Measurements from ENCODE around the gene ZC3H4. TPM values are rescaled to one million over a fixed set of nuclear protein-coding genes. Genes with fewer than 3 reads are reported as not detected.

Gene ZC3H4
- total RNA-seq, 2 experiments from 2014 or later: 68.5 to 70.2 TPM

GRCh38 chr19:47021536-47022139, 91.9 kb downstream of the ZC3H4 start:
- ATAC-seq: no peak
- Mint-ChIP-seq H3K9me3 (no peaks in the 10 kb centered on the region), H3K36me3 (ENCODE audit: low read depth) (no peaks in the 10 kb centered on the region), H3K27me3 (peaks cover 52% of the 10 kb centered on the region), H3K4me3 (no peak overlapping the region), H3K4me1 (ENCODE audit: low read depth) (peaks cover 8% of the 10 kb centered on the region), H3K27ac (no peak overlapping the region)
- no peak for DNase-seq
- ChIA-PET POLR2A (interaction anchor here (0.5 to 1.7 kb wide), 3 partner anchors 15 to 143 kb away, joined by 3 to 4 read pairs (median 3); no protein-coding TSS in a partner anchor), CTCF (interaction anchor here (1.1 to 6.6 kb wide), 3 partner anchors 8 to 94 kb away, joined by 3 to 60 read pairs (median 12); no protein-coding TSS in a partner anchor)
- no peak for TF ChIP-seq CTCF (IDR thresholded peaks at IDR 0.05)
- intact Hi-C loops (cut with micrococcal nuclease): no loop called here

- DNase-seq (no peak), ATAC-seq (peak; percentile 31)
- H3K9me3 Mint-ChIP-seq: no peaks in the 10 kb centered on the region
- POLR2A ChIA-PET: interaction anchor here (0.5 to 0.6 kb wide), 2 partner anchors 161 to 251 kb away, joined by 3 read pairs; no protein-coding TSS in a partner anchor
- TF ChIP-seq CTCF (IDR thresholded peaks at IDR 0.05): no peak
- CTCF ChIA-PET: interaction anchor here (1.1 to 6.6 kb wide), 2 partner anchors 8 to 94 kb away, joined by 3 to 60 read pairs; no protein-coding TSS in a partner anchor
- intact Hi-C loops (cut with micrococcal nuclease): no loop called here
- H3K4me1 Mint-ChIP-seq (ENCODE audit: low read depth): peaks cover 8% of the 10 kb centered on the region
- H3K27me3 Mint-ChIP-seq: peaks cover 46% of the 10 kb centered on the region
- no peaks in the 10 kb centered on the region for H3K36me3 Mint-ChIP-seq (ENCODE audit: low read depth)
- H3K4me3 Mint-ChIP-seq: peak overlapping the region; percentile 44
- H3K27ac Mint-ChIP-seq: no peak overlapping the region
These were observed 92.5 kb downstream of the ZC3H4 start for GRCh38 chr19:47020992-47021496.

GRCh38 chr19:47020132-47020805, 93.3 kb downstream of the ZC3H4 start:
- no peak overlapping the region for H3K4me3 Mint-ChIP-seq
- ATAC-seq: peak; percentile 34
- no peaks in the 10 kb centered on the region for H3K9me3 Mint-ChIP-seq
- H3K4me1 Mint-ChIP-seq (ENCODE audit: low read depth): peaks cover 8% of the 10 kb centered on the region
- H3K36me3 Mint-ChIP-seq (ENCODE audit: low read depth): no peaks in the 10 kb centered on the region
- no peak for DNase-seq
- ChIA-PET CTCF (interaction anchor here (1.1 to 6.6 kb wide), 4 partner anchors 7 to 224 kb away, joined by 3 to 60 read pairs (median 4); no protein-coding TSS in a partner anchor), POLR2A (interaction anchor here (0.6 to 1.6 kb wide), 3 partner anchors 14 to 251 kb away, joined by 3 to 4 read pairs (median 3); partner anchors contain the start of gene TMEM160)
- peaks cover 45% of the 10 kb centered on the region for H3K27me3 Mint-ChIP-seq
- no peak for TF ChIP-seq CTCF (IDR thresholded peaks at IDR 0.05)
- no peak overlapping the region for H3K27ac Mint-ChIP-seq
- intact Hi-C loops (cut with micrococcal nuclease): no loop called here

- intact Hi-C loops (cut with micrococcal nuclease): no loop called here
- ChIA-PET CTCF (interaction anchor here (1.1 to 1.3 kb wide), 3 partner anchors 17 to 225 kb away, joined by 3 to 5 read pairs (median 4); no protein-coding TSS in a partner anchor), POLR2A (interaction anchor here (1.1 to 1.6 kb wide), 4 partner anchors 11 to 94 kb away, joined by 3 to 5 read pairs (median 4); partner anchors contain the start of genes TMEM160 and ZC3H4)
- TF ChIP-seq CTCF (IDR thresholded peaks at IDR 0.05): no peak
- H3K9me3 Mint-ChIP-seq: no peaks in the 10 kb centered on the region
- DNase-seq (no peak), ATAC-seq (peak; percentile 50)
- peaks cover 8% of the 10 kb centered on the region for H3K4me1 Mint-ChIP-seq (ENCODE audit: low read depth)
- peaks cover 43% of the 10 kb centered on the region for H3K27me3 Mint-ChIP-seq
- H3K36me3 Mint-ChIP-seq (ENCODE audit: low read depth): no peaks in the 10 kb centered on the region
- H3K27ac Mint-ChIP-seq: no peak within 1 kb of the TSS
- H3K4me3 Mint-ChIP-seq: no peak within 1 kb of the TSS
These were observed 94.0 kb downstream of the ZC3H4 start, which contains the start of gene NPAS1 for GRCh38 chr19:47019431-47020041. Gene NPAS1 (plus strand): TSS chr19:47019837. CDS start chr19:47021048, 1,211 bp downstream.
